Smooth muscle cell (in vitro differentiated cells): ENCODE results near the gene SCGB3A1. TPM values are rescaled to one million over a fixed set of nuclear protein-coding genes. Genes with fewer than 3 reads are reported as not detected.

Source experiments
- DNase-seq: peaks from one replicate; lab custom pipeline; 2025; ENCODE audit not compliant: unreplicated experiment; lab: John Stamatoyannopoulos, UW
- H2AFZ ChIP-seq: fragments of 200-600 bp; sonication (generic); 2 replicates; pipeline ENCODE4 v1.6.0; 2016; ENCODE audit warnings: antibody characterized with exemption, low read depth, mild to moderate bottlenecking
- H3F3A ChIP-seq: fragments of 200-600 bp; sonication (generic); 2 replicates; pipeline ENCODE4 v1.6.0; 2017; ENCODE audit warnings: antibody characterized with exemption, low read depth
- H3K27ac ChIP-seq: fragments of 200-600 bp; sonication (generic); 2 replicates; pipeline ENCODE4 v1.5.1; 2016; ENCODE audit warnings: low read depth, mild to moderate bottlenecking
- H3K27me3 ChIP-seq: fragments of 200-600 bp; sonication (generic); 2 replicates; pipeline ENCODE4 v1.6.1; 2016; ENCODE audit warnings: low read depth, mild to moderate bottlenecking
- H3K36me3 ChIP-seq: fragments of 200-600 bp; sonication (generic); 2 replicates; pipeline ENCODE4 v1.5.1; 2016; ENCODE audit warnings: low read depth
- H3K4me1 ChIP-seq: fragments of 200-600 bp; sonication (generic); 2 replicates; pipeline ENCODE4 v1.5.1; 2016; ENCODE audit warnings: low read depth
- H3K4me2 ChIP-seq: fragments of 200-600 bp; sonication (generic); 2 replicates; pipeline ENCODE4 v1.6.0; 2016; ENCODE audit warnings: mild to moderate bottlenecking
- H3K4me3 ChIP-seq: fragments of 200-600 bp; sonication (generic); 2 replicates; pipeline ENCODE4 v1.5.1; 2016; ENCODE audit warnings: mild to moderate bottlenecking
- H3K79me2 ChIP-seq: fragments of 200-600 bp; sonication (generic); 2 replicates; pipeline ENCODE4 v1.6.0; 2016; ENCODE audit warnings: low read depth, mild to moderate bottlenecking
- H3K9ac ChIP-seq: fragments of 200-600 bp; sonication (generic); 2 replicates; pipeline ENCODE4 v1.6.0; 2016; ENCODE audit warnings: low read depth
- H3K9me3 ChIP-seq: fragments of 200-600 bp; sonication (generic); replicated peaks from 2 replicates; pipeline ENCODE4 v1.5.1; 2016; ENCODE audit warnings: low read depth
- H4K20me1 ChIP-seq: fragments of 200-600 bp; sonication (generic); 2 replicates; pipeline ENCODE4 v1.6.0; 2016; ENCODE audit warnings: low read depth
- CTCF ChIP-seq: fragments of 200-600 bp; sonication (generic); IDR thresholded peaks from 2 replicates; pipeline ENCODE4 v1.5.1; 2017; ENCODE audit warnings: borderline replicate concordance, mild to moderate bottlenecking, antibody characterized with exemption; ENCODE audit not compliant: insufficient read depth, poor library complexity, severe bottlenecking
- WGBS: methylation state at CpG from one replicate; pipeline ENCODE4 v1.1.7; 2016; ENCODE audit warnings: low lambda C conversion rate; 5-methylcytosine and 5-hydroxymethylcytosine counted together
- polyA plus RNA-seq: library from polyadenylated mRNA; unstranded; fragments of >200 nt; fragmentation: Nextera tagmentation; extraction: Ambion mirVana; gene quantifications from 2 replicates; pipeline ENCODE4 v1.2.1, GENCODE V29; 2016
- total RNA-seq: library from RNA; depleted of rRNA; stranded (reverse); fragments of >200 nt; gene quantifications from 2 replicates; pipeline ENCODE4 v1.2.3, GENCODE V29; 2014

SCGB3A1 gene
- total and polyA plus RNA-seq, 2 experiments from 2014 or later = not detected

GRCh38 chr5:180586204-180586603 is 5.1 kb downstream of the SCGB3A1 start:
- no peaks in the 10 kb centered on the region for H4K20me1 ChIP-seq

GRCh38 chr5:180583738-180584137 is 7.6 kb downstream of the SCGB3A1 start:
- Histone ChIP-seq H3K79me2 (no peaks in the 10 kb centered on the region), H2AFZ (no peak overlapping the region), H3K27me3 (peaks cover 26% of the 10 kb centered on the region), H3K9ac (no peak overlapping the region), H3F3A (no peaks in the 10 kb centered on the region), H3K4me1 (no peaks in the 10 kb centered on the region), H4K20me1 (no peaks in the 10 kb centered on the region), H3K4me3 (no peak overlapping the region), H3K36me3 (no peaks in the 10 kb centered on the region), H3K27ac (no peak overlapping the region), H3K4me2 (no peak overlapping the region), H3K9me3 (no peaks in the 10 kb centered on the region)
- TF ChIP-seq CTCF = no peak
- no peak for DNase-seq
- WGBS = 78% methylated on average over 2 of the region's 2 CpGs

More at GRCh38 chr5:180586204-180586603, 5.1 kb downstream of the SCGB3A1 start:
- Histone ChIP-seq H3K36me3 (no peaks in the 10 kb centered on the region), H3K9ac (no peak overlapping the region), H3F3A (no peaks in the 10 kb centered on the region), H3K9me3 (no peaks in the 10 kb centered on the region), H3K27ac (no peak overlapping the region), H3K27me3 (peaks cover 50% of the 10 kb centered on the region), H3K79me2 (no peaks in the 10 kb centered on the region), H3K4me3 (no peak overlapping the region), H3K4me1 (peaks cover 13% of the 10 kb centered on the region), H3K4me2 (no peak overlapping the region), H2AFZ (no peak overlapping the region)
- no peak for TF ChIP-seq CTCF
- no peak for DNase-seq
- 79% methylated on average over 3 of the region's 3 CpGs for WGBS

GRCh38 chr5:180580681-180581080 is 10.6 kb downstream of the SCGB3A1 start:
- peaks cover 8% of the 10 kb centered on the region for H3K36me3 ChIP-seq
- H3K4me3 ChIP-seq = no peak overlapping the region
- TF ChIP-seq CTCF = no peak
- H2AFZ ChIP-seq = no peak overlapping the region
- H3K9ac ChIP-seq = no peak overlapping the region
- H3F3A ChIP-seq = no peaks in the 10 kb centered on the region
- WGBS = 83% methylated on average over 6 of the region's 6 CpGs
- no peak overlapping the region for H3K4me2 ChIP-seq
- H3K79me2 ChIP-seq = no peaks in the 10 kb centered on the region
- H4K20me1 ChIP-seq = peaks cover 16% of the 10 kb centered on the region
- H3K4me1 ChIP-seq = no peaks in the 10 kb centered on the region
- H3K27ac ChIP-seq = no peak overlapping the region
- H3K27me3 ChIP-seq = no peaks in the 10 kb centered on the region
- DNase-seq = no peak
- no peaks in the 10 kb centered on the region for H3K9me3 ChIP-seq

- Histone ChIP-seq H3K4me2 (no peak overlapping the region), H3F3A (no peaks in the 10 kb centered on the region), H3K4me1 (no peaks in the 10 kb centered on the region), H3K4me3 (no peak overlapping the region), H3K27me3 (no peaks in the 10 kb centered on the region), H4K20me1 (peaks cover 23% of the 10 kb centered on the region), H2AFZ (no peak overlapping the region), H3K9ac (no peak overlapping the region), H3K9me3 (no peaks in the 10 kb centered on the region), H3K36me3 (peaks cover 13% of the 10 kb centered on the region), H3K27ac (no peak overlapping the region), H3K79me2 (no peaks in the 10 kb centered on the region)
- no peak for TF ChIP-seq CTCF
- WGBS = 89% methylated on average over 2 of the region's 2 CpGs
- no peak for DNase-seq
These were observed 15.7 kb downstream of the SCGB3A1 start for GRCh38 chr5:180575571-180575970.
